Stomach smooth muscle (tissue), 2 donors: ENCODE measurements around the gene KIAA1755.

Experiments
- H3K27ac ChIP-seq: one replicate; pipeline ENCODE4 v1.7.0; 2013; ENCODE audit warnings: mild to moderate bottlenecking, low read length, inconsistent platforms
- H3K27me3 ChIP-seq, 2 donors: one replicate each; pipeline ENCODE4 v1.7.0; 2013; ENCODE audit warnings: low read length in 2 of 2; ENCODE audit not compliant: insufficient read depth in 2 of 2, control insufficient read depth in 1 of 2
- H3K36me3 ChIP-seq, 2 donors: one replicate each; pipeline ENCODE4 v1.7.0; 2013; ENCODE audit warnings: low read length in 2 of 2; ENCODE audit not compliant: control insufficient read depth in 2 of 2, insufficient read depth in 2 of 2
- H3K4me1 ChIP-seq: one replicate; pipeline ENCODE4 v1.7.0; 2013; ENCODE audit warnings: low read length; ENCODE audit not compliant: control insufficient read depth, insufficient read depth
- H3K4me3 ChIP-seq, 2 donors: one replicate each; pipeline ENCODE4 v1.7.0; 2013; ENCODE audit warnings: low read length in 2 of 2
- H3K9ac ChIP-seq, 2 donors: one replicate each; pipeline ENCODE4 v1.7.0; 2013; ENCODE audit warnings: low read length in 2 of 2, mild to moderate bottlenecking in 1 of 2
- H3K9me3 ChIP-seq, 2 donors: one replicate each; pipeline ENCODE4 v1.7.0; 2013; ENCODE audit warnings: low read length in 2 of 2; ENCODE audit not compliant: control insufficient read depth in 2 of 2
- donor health status: healthy.
- donor health status: Pancreatic carcinoma.

Gene KIAA1755

DNA sequence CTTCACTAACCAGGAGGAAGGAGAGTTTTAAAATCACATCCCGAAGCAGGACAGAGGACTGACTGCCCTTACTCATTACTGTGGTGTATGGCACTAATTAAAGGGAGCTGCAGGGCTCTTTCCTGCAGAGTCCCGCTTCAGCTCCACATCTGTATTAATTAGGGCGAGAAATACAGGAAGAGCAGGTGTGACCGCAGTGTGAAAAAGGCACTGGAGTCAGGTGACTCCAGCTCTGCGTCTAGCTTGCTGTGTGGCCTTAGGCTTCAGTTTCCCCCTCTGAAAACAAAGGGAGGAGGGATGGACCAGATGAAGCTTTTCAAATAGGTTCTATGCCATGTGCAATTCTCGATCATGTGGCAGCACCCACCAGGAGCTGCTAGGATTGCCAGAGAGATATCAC, 34.0 kb downstream of the KIAA1755 start:
- H3K27me3 ChIP-seq = peaks cover 0 to 2% of the 10 kb centered on the region in 2 donors
- peaks cover 12% of the 10 kb centered on the region for H3K4me1 ChIP-seq
- H3K36me3 ChIP-seq = no peaks in the 10 kb centered on the region
- no peaks in the 10 kb centered on the region for H3K9me3 ChIP-seq
- H3K9ac ChIP-seq = no peak overlapping the region
- no peak overlapping the region for H3K4me3 ChIP-seq
- no peak overlapping the region for H3K27ac ChIP-seq

GRCh38 chr20:38225900-38226263, 34.7 kb downstream of the KIAA1755 start:
- no peak overlapping the region for H3K9ac ChIP-seq
- H3K9me3 ChIP-seq = no peaks in the 10 kb centered on the region
- H3K4me1 ChIP-seq = peaks cover 19% of the 10 kb centered on the region
- H3K4me3 ChIP-seq = no peak overlapping the region
- H3K27ac ChIP-seq = no peak overlapping the region
- peaks cover 0 to under 1% of the 10 kb centered on the region in 2 donors for H3K27me3 ChIP-seq
- H3K36me3 ChIP-seq = no peaks in the 10 kb centered on the region

- Histone ChIP-seq H3K4me1 (peaks cover 20% of the 10 kb centered on the region), H3K9ac (no peak overlapping the region), H3K9me3 (no peaks in the 10 kb centered on the region), H3K36me3 (no peaks in the 10 kb centered on the region), H3K27ac (no peak overlapping the region), H3K4me3 (no peak overlapping the region), H3K27me3 (no peaks in the 10 kb centered on the region)
Measured at GRCh38 chr20:38225240-38225899, 35.2 kb downstream of the KIAA1755 start.

DNA sequence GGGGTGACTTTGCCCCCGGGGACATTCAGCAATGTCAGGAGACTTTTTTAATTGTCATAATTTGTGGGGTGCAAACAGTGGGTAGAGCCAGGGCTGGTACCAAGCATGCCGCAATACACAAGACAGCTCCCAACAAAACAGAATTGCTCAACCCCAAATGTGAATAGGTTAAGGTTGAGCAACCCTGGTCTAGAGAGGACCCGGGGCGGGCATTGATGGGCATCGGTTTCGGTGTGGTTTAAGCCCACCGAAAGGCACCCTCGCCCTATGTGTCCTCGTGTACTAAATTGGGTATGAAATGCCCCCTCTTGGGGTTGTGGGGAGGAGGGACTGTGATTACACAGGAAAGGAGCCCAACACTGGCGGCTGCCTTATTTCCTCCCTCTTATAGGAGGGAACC, 36.0 kb downstream of the KIAA1755 start:
- Histone ChIP-seq H3K4me3 (no peak overlapping the region), H3K36me3 (no peaks in the 10 kb centered on the region), H3K27me3 (no peaks in the 10 kb centered on the region), H3K4me1 (peaks cover 20% of the 10 kb centered on the region), H3K9ac (no peak overlapping the region), H3K9me3 (no peaks in the 10 kb centered on the region), H3K27ac (no peak overlapping the region)

GRCh38 chr20:38223743-38224100, 36.8 kb downstream of the KIAA1755 start:
- Histone ChIP-seq H3K4me3 (no peak overlapping the region), H3K27me3 (no peaks in the 10 kb centered on the region), H3K9ac (no peak overlapping the region), H3K27ac (no peak overlapping the region), H3K4me1 (peaks cover 20% of the 10 kb centered on the region), H3K36me3 (no peaks in the 10 kb centered on the region), H3K9me3 (no peaks in the 10 kb centered on the region)

DNA sequence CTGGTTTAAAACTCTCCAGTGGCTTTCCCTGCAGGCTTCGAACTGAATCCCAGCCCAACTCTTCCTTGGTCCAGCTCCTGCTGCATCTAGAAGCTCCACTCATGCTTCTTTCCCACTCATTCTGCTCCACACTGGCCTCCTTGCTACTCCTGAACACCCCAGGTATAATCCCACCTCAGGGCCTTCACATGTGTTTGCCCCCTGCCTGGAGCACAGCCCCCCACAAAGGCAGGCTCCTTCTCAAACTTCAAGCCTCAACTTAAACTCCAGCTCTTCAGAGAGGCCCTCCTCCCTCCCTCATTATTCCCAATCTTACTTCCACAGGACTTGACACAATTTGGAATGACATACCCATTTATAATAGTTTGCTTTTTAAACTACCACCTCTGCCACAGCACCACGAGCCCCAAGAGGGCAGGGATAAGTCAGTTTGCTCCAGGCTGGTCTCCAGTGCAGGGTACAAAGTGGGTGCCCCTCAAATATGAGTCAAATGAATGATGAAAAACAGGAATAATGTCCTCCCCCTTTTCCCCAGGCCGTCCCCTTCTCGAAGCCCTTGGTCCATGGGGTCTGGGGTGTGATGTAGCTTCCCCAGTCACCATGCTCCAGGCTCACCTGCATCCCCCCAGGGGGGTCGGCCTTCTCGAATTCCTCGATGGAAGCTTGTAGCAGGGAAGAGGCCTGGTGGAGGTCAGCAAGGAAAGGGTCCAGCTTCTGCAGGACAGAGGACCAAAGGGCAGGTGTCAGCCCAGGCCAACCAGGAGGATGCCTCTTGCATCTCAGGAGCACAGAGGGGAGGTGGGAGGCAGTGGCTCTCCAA, 37.4 kb downstream of the KIAA1755 start:
- no peak overlapping the region for H3K4me3 ChIP-seq
- no peak overlapping the region for H3K27ac ChIP-seq
- H3K27me3 ChIP-seq = no peaks in the 10 kb centered on the region
- no peaks in the 10 kb centered on the region for H3K36me3 ChIP-seq
- H3K4me1 ChIP-seq = peaks cover 20% of the 10 kb centered on the region
- no peak overlapping the region for H3K9ac ChIP-seq
- H3K9me3 ChIP-seq = no peaks in the 10 kb centered on the region

GRCh38 chr20:38222231-38222922, 38.2 kb downstream of the KIAA1755 start:
- no peak overlapping the region for H3K27ac ChIP-seq
- H3K27me3 ChIP-seq = no peaks in the 10 kb centered on the region
- no peaks in the 10 kb centered on the region for H3K36me3 ChIP-seq
- no peak overlapping the region for H3K9ac ChIP-seq
- H3K4me1 ChIP-seq = peaks cover 21% of the 10 kb centered on the region
- H3K9me3 ChIP-seq = no peaks in the 10 kb centered on the region
- H3K4me3 ChIP-seq = no peak overlapping the region

- Histone ChIP-seq H3K9ac (no peak overlapping the region), H3K36me3 (no peaks in the 10 kb centered on the region), H3K4me1 (peaks cover 19% of the 10 kb centered on the region), H3K4me3 (peak overlapping the region in 1 of 2 donors; percentile 54), H3K27ac (no peak overlapping the region), H3K27me3 (no peaks in the 10 kb centered on the region), H3K9me3 (no peaks in the 10 kb centered on the region)
Measured at GRCh38 chr20:38221119-38221589, 39.4 kb downstream of the KIAA1755 start.

DNA sequence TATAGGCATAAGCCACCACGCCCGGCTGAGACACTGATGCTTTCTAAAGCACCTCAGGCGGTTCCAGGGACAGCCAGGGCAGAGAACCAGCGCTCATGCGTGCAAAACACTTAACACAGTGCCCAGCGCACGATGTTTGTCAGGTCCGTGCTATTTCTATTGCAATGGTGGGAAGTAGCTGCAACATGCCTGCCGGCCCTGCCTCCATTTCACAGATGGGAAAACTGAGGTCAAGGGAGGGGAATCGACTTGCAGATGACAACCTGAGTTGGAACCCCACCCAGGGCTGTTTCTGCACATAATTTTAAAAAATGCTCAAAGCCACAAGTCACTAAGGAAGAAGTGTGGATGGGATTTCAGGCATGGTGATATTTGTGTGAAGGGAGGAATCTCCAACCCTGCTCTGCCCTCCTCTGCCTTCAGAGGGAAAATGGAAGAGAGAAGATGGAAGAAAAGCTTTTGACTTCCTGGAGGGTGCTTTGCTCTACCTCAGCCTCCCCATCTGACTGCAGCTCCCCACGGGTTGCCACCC, 39.9 kb downstream of the KIAA1755 start:
- Histone ChIP-seq H3K27ac (no peak overlapping the region), H3K36me3 (no peaks in the 10 kb centered on the region), H3K9me3 (no peaks in the 10 kb centered on the region), H3K27me3 (no peaks in the 10 kb centered on the region), H3K4me3 (peak overlapping the region in 1 of 2 donors; percentile 54), H3K9ac (no peak overlapping the region), H3K4me1 (peaks cover 19% of the 10 kb centered on the region)

- Histone ChIP-seq H3K4me3 (no peak overlapping the region), H3K4me1 (peaks cover 19% of the 10 kb centered on the region), H3K36me3 (no peaks in the 10 kb centered on the region), H3K9me3 (no peaks in the 10 kb centered on the region), H3K9ac (no peak overlapping the region), H3K27ac (no peak overlapping the region), H3K27me3 (no peaks in the 10 kb centered on the region)
Measured at GRCh38 chr20:38219006-38219950, 41.3 kb downstream of the KIAA1755 start.
